CD14-positive monocyte (primary cell): ENCODE measurements around the gene FAM187B. TPM values are rescaled to one million over a fixed set of nuclear protein-coding genes. Genes with fewer than 3 reads are reported as not detected.

ENCODE experiments used
- DNase-seq, 3 donors: peaks; one replicate each; pipeline ENCODE4 v3.0.0-alpha.2; 2011 to 2022
- H2AFZ ChIP-seq: 2 replicates; pipeline ENCODE4 v1.6.0; 2012; ENCODE audit warnings: mild to moderate bottlenecking, low read depth, low read length, inconsistent platforms; ENCODE audit not compliant: insufficient read depth, poor library complexity, severe bottlenecking
- H3K27ac ChIP-seq, 2 donors: 1 replicate in 1 of 2; 2 replicates in 1 of 2; pipeline ENCODE4 v1.5.1; 2012 to 2013; ENCODE audit warnings: low read length in 2 of 2, control low read depth in 1 of 2, inconsistent platforms in 1 of 2, low read depth in 1 of 2, mild to moderate bottlenecking in 1 of 2
- H3K27me3 ChIP-seq, 2 donors: one replicate each; pipeline versions ENCODE4 v1.6.0 to v1.6.1; 2011 to 2013; ENCODE audit warnings: low read length in 2 of 2; ENCODE audit not compliant: control insufficient read depth in 2 of 2, insufficient read depth in 2 of 2
- H3K36me3 ChIP-seq, 2 donors: replicated peaks in 1 of 2; 1 replicate in 1 of 2; 2 replicates in 1 of 2; pipeline versions ENCODE4 v1.5.1 to v1.6.1; 2012 to 2013; ENCODE audit warnings: low read length in 2 of 2, control low read depth in 1 of 2, inconsistent platforms in 1 of 2, mild to moderate bottlenecking in 1 of 2; ENCODE audit not compliant: insufficient read depth in 2 of 2, control insufficient read depth in 1 of 2
- H3K4me1 ChIP-seq, 2 donors: 1 replicate in 1 of 2; 2 replicates in 1 of 2; pipeline versions ENCODE4 v1.5.1 to v1.6.1; 2012 to 2013; ENCODE audit warnings: low read length in 2 of 2, control low read depth in 1 of 2, inconsistent platforms in 1 of 2, mild to moderate bottlenecking in 1 of 2, moderate library complexity in 1 of 2; ENCODE audit not compliant: insufficient read depth in 2 of 2, control insufficient read depth in 1 of 2
- H3K4me2 ChIP-seq: replicated peaks from 2 replicates; pipeline ENCODE3; 2012; ENCODE audit warnings: low read length, moderate library complexity, mild to moderate bottlenecking; ENCODE audit not compliant: poor library complexity, severe bottlenecking; ENCODE audit errors: extremely low read depth
- H3K4me3 ChIP-seq, 3 experiments: fragments of 200-600 bp in 1 of 3; sonication (generic) in 1 of 3; replicated peaks in 1 of 3; 1 replicate in 2 of 3; 2 replicates in 1 of 3; pipeline ENCODE4 v1.5.1; 2011 to 2013; ENCODE audit warnings: low read length in 3 of 3, mild to moderate bottlenecking in 3 of 3, control low read depth in 2 of 3, low read depth in 2 of 3, inconsistent platforms in 1 of 3, moderate library complexity in 1 of 3
- H3K79me2 ChIP-seq: 2 replicates; pipeline ENCODE4 v1.6.0; 2012; ENCODE audit warnings: mild to moderate bottlenecking, control low read depth, inconsistent platforms, low read length, moderate library complexity; ENCODE audit not compliant: insufficient read depth
- H3K9ac ChIP-seq: 2 replicates; pipeline ENCODE4 v1.6.0; 2017; ENCODE audit warnings: low read length, mild to moderate bottlenecking; ENCODE audit not compliant: insufficient read depth, poor library complexity, severe bottlenecking
- H3K9me3 ChIP-seq, 2 donors: replicated peaks in 1 of 2; 1 replicate in 1 of 2; 2 replicates in 1 of 2; pipeline versions ENCODE4 v1.5.1 to v1.6.1; 2012 to 2013; ENCODE audit warnings: low read length in 2 of 2, control low read depth in 1 of 2; ENCODE audit not compliant: control insufficient read depth in 1 of 2, insufficient read depth in 1 of 2
- H4K20me1 ChIP-seq: 2 replicates; pipeline ENCODE4 v1.6.0; 2012; ENCODE audit warnings: mild to moderate bottlenecking, low read length, control low read depth, moderate library complexity; ENCODE audit not compliant: insufficient read depth
- H3K27ac Mint-ChIP-seq, 7 donors: one replicate each; pipeline ENCODE4 v1.8.0; 2020; ENCODE audit warnings: mild to moderate bottlenecking in 7 of 7, mixed read lengths in 7 of 7, moderate library complexity in 6 of 7, inconsistent platforms in 2 of 7
- H3K27me3 Mint-ChIP-seq, 3 donors: one replicate each; pipeline ENCODE4 v1.8.0; 2021 to 2022; ENCODE audit warnings: low read depth in 3 of 3, mild to moderate bottlenecking in 3 of 3, mixed read lengths in 3 of 3, moderate library complexity in 3 of 3, inconsistent platforms in 1 of 3
- H3K36me3 Mint-ChIP-seq, 2 donors: one replicate each; pipeline ENCODE4 v1.8.0; 2020; ENCODE audit warnings: mixed read lengths in 2 of 2, inconsistent platforms in 1 of 2, mild to moderate bottlenecking in 1 of 2
- H3K4me1 Mint-ChIP-seq: one replicate; pipeline ENCODE4 v1.8.0; 2020; ENCODE audit warnings: mild to moderate bottlenecking, mixed read lengths
- H3K4me3 Mint-ChIP-seq, 2 donors: one replicate each; pipeline ENCODE4 v1.8.0; 2020; ENCODE audit warnings: mild to moderate bottlenecking in 2 of 2, mixed read lengths in 2 of 2, moderate library complexity in 1 of 2
- H3K9me3 Mint-ChIP-seq, 7 donors: one replicate each; pipeline ENCODE4 v1.8.0; 2020 to 2022; ENCODE audit warnings: mixed read lengths in 7 of 7, mild to moderate bottlenecking in 6 of 7, moderate library complexity in 6 of 7, inconsistent platforms in 2 of 7
- WGBS: methylation state at CpG from one replicate; pipeline ENCODE4 v1.1.5; 2013; ENCODE audit warnings: missing lambda C conversion rate; ENCODE audit not compliant: insufficient coverage; 5-methylcytosine and 5-hydroxymethylcytosine counted together
- intact Hi-C, 2 donors: fragments of 100-400 bp; cut with micrococcal nuclease; formaldehyde crosslinking; loops; one replicate each; pipeline versions ENCODE4 v1.15.0 to v1.15.1; 2023
- polyA plus RNA-seq, 3 donors: library from polyadenylated mRNA; depleted of rRNA in 1 of 3; unstranded in 2 of 3; stranded (reverse) in 1 of 3; fragments of 300-500 nt in 2 of 3; fragments of >200 nt in 1 of 3; fragmentation: Illumina TruSeq in 2 of 3; gene quantifications; 1 replicate in 2 of 3; 2 replicates in 1 of 3; pipeline ENCODE4 v1.2.3, GENCODE V29; 2012 to 2021
- TF ChIP-seq, protein P1 (sequence below): fragments of 200-600 bp; IDR thresholded peaks from one replicate; pipeline ENCODE4 v1.8.0; 2022; ENCODE audit warnings: antibody characterized with exemption, mild to moderate bottlenecking

FAM187B gene
- polyA plus RNA-seq, 3 donors, result not detected

DNA sequence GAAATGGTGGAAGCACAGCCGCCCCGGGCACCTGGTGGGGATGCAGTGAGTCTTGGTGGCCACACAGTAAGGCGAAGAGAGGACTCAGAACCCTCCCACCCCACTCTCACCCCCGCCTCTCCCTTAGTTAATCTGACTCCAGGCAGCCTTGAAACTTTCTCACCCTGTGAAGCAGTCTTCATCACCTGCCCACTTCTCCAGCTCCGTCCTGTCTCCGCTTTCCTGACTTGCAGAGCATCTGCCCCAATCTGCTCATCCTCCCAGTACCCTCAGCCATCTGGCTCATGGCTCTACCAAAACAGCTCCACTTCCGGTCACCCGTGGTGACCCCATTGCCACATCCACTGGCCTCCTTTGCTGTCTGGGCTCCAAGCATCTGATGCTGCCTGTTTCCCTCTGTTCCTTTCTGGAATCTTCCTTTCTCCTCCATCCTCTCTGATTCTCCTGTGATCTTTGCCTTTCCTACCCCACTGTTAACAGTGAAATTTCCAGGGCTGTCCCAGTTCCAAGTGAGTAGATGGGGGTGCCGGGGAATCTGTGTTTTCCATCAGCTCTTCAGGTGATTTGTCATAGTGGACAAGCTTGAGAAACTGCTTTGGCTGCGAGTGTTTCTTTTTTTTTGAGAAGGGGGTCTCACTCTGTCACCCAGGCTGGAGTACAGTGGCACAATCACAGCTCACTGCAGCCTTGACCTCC lies 44.6 kb upstream of the FAM187B start:
- WGBS, result 72% methylated on average over 8 of the region's 10 CpGs
- no peaks in the 10 kb centered on the region for H3K27me3 ChIP-seq
- H3K36me3 ChIP-seq, result peaks cover 58 to 79% of the 10 kb centered on the region in 2 donors
- no peak overlapping the region for H2AFZ ChIP-seq
- no peaks in the 10 kb centered on the region for H3K9me3 ChIP-seq
- Mint-ChIP-seq H3K36me3 (peaks cover 73 to 78% of the 10 kb centered on the region in 2 donors), H3K9me3 (no peaks in the 10 kb centered on the region), H3K27me3 (peaks cover 0 to 5% (median 3%) of the 10 kb centered on the region in 3 donors), H3K4me1 (peaks cover 41% of the 10 kb centered on the region), H3K4me3 (no peak overlapping the region), H3K27ac (peak overlapping the region; percentile 20 to 83 (median 57))
- peaks cover 63% of the 10 kb centered on the region for H4K20me1 ChIP-seq
- H3K4me3 ChIP-seq, result no peak overlapping the region
- peak overlapping the region in 1 of 2 donors; percentile 20 for H3K27ac ChIP-seq
- peak overlapping the region; percentile 23 for H3K4me2 ChIP-seq
- DNase-seq, result no peak
- peaks cover 18% of the 10 kb centered on the region for H3K79me2 ChIP-seq
- peaks cover 39 to 44% of the 10 kb centered on the region in 2 donors for H3K4me1 ChIP-seq
- TF ChIP-seq, protein P1, sequence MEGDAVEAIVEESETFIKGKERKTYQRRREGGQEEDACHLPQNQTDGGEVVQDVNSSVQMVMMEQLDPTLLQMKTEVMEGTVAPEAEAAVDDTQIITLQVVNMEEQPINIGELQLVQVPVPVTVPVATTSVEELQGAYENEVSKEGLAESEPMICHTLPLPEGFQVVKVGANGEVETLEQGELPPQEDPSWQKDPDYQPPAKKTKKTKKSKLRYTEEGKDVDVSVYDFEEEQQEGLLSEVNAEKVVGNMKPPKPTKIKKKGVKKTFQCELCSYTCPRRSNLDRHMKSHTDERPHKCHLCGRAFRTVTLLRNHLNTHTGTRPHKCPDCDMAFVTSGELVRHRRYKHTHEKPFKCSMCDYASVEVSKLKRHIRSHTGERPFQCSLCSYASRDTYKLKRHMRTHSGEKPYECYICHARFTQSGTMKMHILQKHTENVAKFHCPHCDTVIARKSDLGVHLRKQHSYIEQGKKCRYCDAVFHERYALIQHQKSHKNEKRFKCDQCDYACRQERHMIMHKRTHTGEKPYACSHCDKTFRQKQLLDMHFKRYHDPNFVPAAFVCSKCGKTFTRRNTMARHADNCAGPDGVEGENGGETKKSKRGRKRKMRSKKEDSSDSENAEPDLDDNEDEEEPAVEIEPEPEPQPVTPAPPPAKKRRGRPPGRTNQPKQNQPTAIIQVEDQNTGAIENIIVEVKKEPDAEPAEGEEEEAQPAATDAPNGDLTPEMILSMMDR, result no peak
- intact Hi-C loops, result loop anchor here (1.0 to 5.0 kb wide), 5 partner anchors 8 to 224 kb away; no protein-coding TSS in a partner anchor
- peak overlapping the region; percentile 8 for H3K9ac ChIP-seq

- Histone ChIP-seq H3K9me3 (no peaks in the 10 kb centered on the region), H3K27ac (peak overlapping the region; percentile 20 to 34), H3K27me3 (no peaks in the 10 kb centered on the region), H3K4me1 (peaks cover 42 to 50% of the 10 kb centered on the region in 2 donors), H2AFZ (peak overlapping the region; percentile 1), H3K4me3 (peak overlapping the region in 1 of 3 experiments; percentile 6), H3K79me2 (peaks cover 24% of the 10 kb centered on the region), H3K36me3 (peaks cover 50 to 70% of the 10 kb centered on the region in 2 donors), H3K9ac (no peak overlapping the region), H3K4me2 (peak overlapping the region; percentile 23), H4K20me1 (peaks cover 54% of the 10 kb centered on the region)
- WGBS, result 22% methylated on average over 13 of the region's 16 CpGs
- Mint-ChIP-seq H3K4me3 (peak overlapping the region; percentile 67 to 74), H3K4me1 (peaks cover 41% of the 10 kb centered on the region), H3K27me3 (peaks cover 0 to 5% (median 3%) of the 10 kb centered on the region in 3 donors), H3K27ac (peak overlapping the region; percentile 48 to 93 (median 80)), H3K9me3 (no peaks in the 10 kb centered on the region), H3K36me3 (peaks cover 65 to 70% of the 10 kb centered on the region in 2 donors)
- TF ChIP-seq, protein P1, result no peak
- peak; percentile 53 to 79 (median 69) for DNase-seq
- intact Hi-C loops, result loop anchor here (1.0 to 5.0 kb wide), 5 partner anchors 9 to 225 kb away; no protein-coding TSS in a partner anchor
These were observed 43.7 kb upstream of the FAM187B start for GRCh38 chr19:35272122-35272719.
